Spleen (tissue), 11 donors: ENCODE data around the gene CAMK2B. TPM values are rescaled to one million over a fixed set of nuclear protein-coding genes. Genes with fewer than 3 reads are reported as not detected.
A peak's percentile ranks its signal among the peaks of the same experiment; 100 is the strongest.

Source experiments
- DNase-seq: peaks from one replicate; pipeline ENCODE4 v3.0.0-alpha.2; 2020
- H3K27ac ChIP-seq, 8 donors: fragments of 200-600 bp; sonication (generic) in 7 of 8; 1 replicate in 4 of 8; 2 replicates in 4 of 8; pipeline versions ENCODE4 v1.5.0 to v1.8.0; 2016 to 2021; ENCODE audit warnings: inconsistent platforms in 4 of 8, mild to moderate bottlenecking in 4 of 8, moderate library complexity in 1 of 8
- H3K27me3 ChIP-seq, 7 donors: fragments of 200-600 bp; sonication (generic) in 6 of 7; replicated peaks in 1 of 7; 1 replicate in 4 of 7; 2 replicates in 3 of 7; pipeline versions ENCODE4 v1.5.0 to v1.8.0; 2016 to 2021; ENCODE audit warnings: inconsistent platforms in 3 of 7, mild to moderate bottlenecking in 1 of 7
- H3K36me3 ChIP-seq, 6 donors: fragments of 200-600 bp; sonication (generic) in 5 of 6; 1 replicate in 4 of 6; 2 replicates in 2 of 6; pipeline versions ENCODE4 v1.5.0 to v1.8.0; 2016 to 2021; ENCODE audit warnings: inconsistent platforms in 2 of 6
- H3K4me1 ChIP-seq, 6 donors: fragments of 200-600 bp; sonication (generic) in 5 of 6; 1 replicate in 3 of 6; 2 replicates in 3 of 6; pipeline versions ENCODE4 v1.5.0 to v1.8.0; 2016 to 2021; ENCODE audit warnings: inconsistent platforms in 3 of 6
- H3K4me3 ChIP-seq, 8 donors: fragments of 200-600 bp; sonication (generic) in 7 of 8; 1 replicate in 4 of 8; 2 replicates in 4 of 8; pipeline versions ENCODE4 v1.5.0 to v1.8.0; 2016 to 2021; ENCODE audit warnings: inconsistent platforms in 4 of 8, mild to moderate bottlenecking in 4 of 8, moderate library complexity in 2 of 8
- H3K9me3 ChIP-seq, 8 donors: fragments of 200-600 bp; sonication (generic) in 7 of 8; 1 replicate in 4 of 8; 2 replicates in 4 of 8; pipeline versions ENCODE4 v1.5.0 to v1.8.0; 2016 to 2021; ENCODE audit warnings: inconsistent platforms in 4 of 8
- CTCF ChIP-seq, 11 experiments: fragments of 200-600 bp in 7 of 11; fragments of 450-650 bp in 4 of 11; sonication (generic) in 4 of 11; IDR thresholded peaks in 8 of 11; conservative IDR thresholded peaks in 3 of 11; 1 replicate in 7 of 11; 2 replicates in 4 of 11; pipeline versions ENCODE4 v1.4.0 to v1.8.0; 2016 to 2021; ENCODE audit warnings: antibody characterized with exemption in 11 of 11, inconsistent platforms in 4 of 11, mild to moderate bottlenecking in 1 of 11
- POLR2A ChIP-seq, 3 donors: fragments of 450-650 bp; IDR thresholded peaks; one replicate each; pipeline ENCODE4 v1.5.1; 2017; ENCODE audit warnings: antibody characterized with exemption in 3 of 3, mild to moderate bottlenecking in 1 of 3
- POLR2AphosphoS5 ChIP-seq, 3 donors: sonication (generic); formaldehyde crosslinking; IDR thresholded peaks; one replicate each; pipeline ENCODE4 v1.5.1; 2017; ENCODE audit warnings: antibody characterized with exemption in 3 of 3
- WGBS, 5 donors: extraction: QIAGEN DNeasy Blood & Tissue Kit in 3 of 5; methylation state at CpG; one replicate each; pipeline versions ENCODE4 v1.1.5 to v1.1.7; 2013 to 2018; 5-methylcytosine and 5-hydroxymethylcytosine counted together
- intact Hi-C: fragments of 100-400 bp; cut with DNase I; formaldehyde crosslinking; loops from one replicate; pipeline ENCODE4 v1.15.0; 2023; ENCODE audit warnings: low total_unique reads
- polyA plus RNA-seq, 3 donors: library from polyadenylated mRNA; stranded (reverse); fragments of 200-250 nt; gene quantifications; one replicate each; pipeline ENCODE4 v1.2.1, GENCODE V29; 2013
- total RNA-seq, 7 donors: library from RNA; depleted of rRNA in 3 of 7; stranded (reverse); fragments of >200 nt in 3 of 7; fragmentation: NEBNext Ultra II Directional in 4 of 7; extraction: Animal tissue kit (Norgen Biotek cat#: 25700) in 4 of 7; gene quantifications; one replicate each; pipeline versions ENCODE4 v1.1.0 to v1.2.1, GENCODE V29; 2016 to 2021
- donor health status: healthy with polysubstance abuse.
- donor health status: DM: no; HTN: no; CAD: no; lungs with moderate emphysema.
- donor health status: DM: no; HTN: no; CAD: no.
- donor health status: Bipolar disorder and iron deficiency.
- donor health status: healthy.
- donor health status: DM: no; HTN: no; CAD: no.
- donor health status: DM: yes; HTN: yes; CAD: no.

CAMK2B gene
- total and polyA plus RNA-seq, 10 donors = 0.20 to 2.9 (median 0.61) TPM; not detected in 2

- Histone ChIP-seq H3K4me3 (no peak overlapping the region), H3K27ac (no peak overlapping the region), H3K27me3 (no peaks in the 10 kb centered on the region), H3K4me1 (peaks cover 0 to 6% (median 0%) of the 10 kb centered on the region in 6 donors), H3K36me3 (peaks cover 13 to 88% (median 77%) of the 10 kb centered on the region in 6 donors), H3K9me3 (no peaks in the 10 kb centered on the region)
- TF ChIP-seq POLR2AphosphoS5 (IDR thresholded peaks at IDR 0.05) (peak in 1 of 3 donors; percentile 26), POLR2A (IDR thresholded peaks at IDR 0.05) (no peak)
- 92 to 96% (median 93%) methylated on average over 10 of the region's 10 CpGs for WGBS, 5 donors
- no peak for DNase-seq
- intact Hi-C loops = no loop called here
Measured at GRCh38 chr7:44211126-44211675, 114.2 kb downstream of the CAMK2B start.

GRCh38 chr7:44210107-44210506 is 115.3 kb downstream of the CAMK2B start:
- peaks cover 14 to 99% (median 88%) of the 10 kb centered on the region in 6 donors for H3K36me3 ChIP-seq
- no peak overlapping the region for H3K27ac ChIP-seq
- WGBS, 5 donors = 93 to 97% (median 96%) methylated on average over 5 of the region's 5 CpGs
- H3K27me3 ChIP-seq = no peaks in the 10 kb centered on the region
- intact Hi-C loops = no loop called here
- no peak overlapping the region for H3K4me3 ChIP-seq
- no peak for TF ChIP-seq POLR2AphosphoS5 (IDR thresholded peaks at IDR 0.05)
- no peak for TF ChIP-seq POLR2A (IDR thresholded peaks at IDR 0.05)
- TF ChIP-seq CTCF (IDR thresholded peaks at IDR 0.05 in 8 of 11, conservative IDR thresholded peaks at IDR 0.05 in 3 of 11) = no peak
- peaks cover 0 to 6% (median 0%) of the 10 kb centered on the region in 6 donors for H3K4me1 ChIP-seq
- no peaks in the 10 kb centered on the region for H3K9me3 ChIP-seq
- DNase-seq = no peak

DNA sequence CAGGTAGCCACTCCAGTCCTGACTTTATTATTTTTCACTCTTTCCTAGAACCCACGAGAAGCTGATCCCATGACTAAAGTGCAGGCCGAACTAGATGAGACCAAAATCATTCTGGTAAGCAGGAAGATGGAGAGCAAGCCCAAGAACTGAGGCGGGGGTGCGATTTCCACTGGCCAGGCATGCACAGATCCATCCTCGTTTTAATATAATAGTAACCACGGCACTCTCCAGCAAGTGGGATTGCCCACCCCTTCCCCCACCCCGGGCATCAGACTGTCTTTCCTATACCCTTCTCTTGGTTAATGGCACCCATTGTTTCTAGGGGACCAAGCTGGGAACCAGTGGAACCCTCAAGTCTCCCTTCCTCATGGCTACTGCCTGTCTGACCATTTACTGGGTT is 117.3 kb downstream of the CAMK2B start:
- no peaks in the 10 kb centered on the region for H3K27me3 ChIP-seq
- H3K9me3 ChIP-seq = no peaks in the 10 kb centered on the region
- H3K4me3 ChIP-seq = no peak overlapping the region
- H3K36me3 ChIP-seq = peaks cover 19 to 99% (median 90%) of the 10 kb centered on the region in 6 donors
- peaks cover 0 to 14% (median 10%) of the 10 kb centered on the region in 6 donors for H3K4me1 ChIP-seq
- TF ChIP-seq POLR2AphosphoS5 (IDR thresholded peaks at IDR 0.05) = no peak
- H3K27ac ChIP-seq = no peak overlapping the region
- DNase-seq = peak; percentile 30
- intact Hi-C loops = no loop called here
- WGBS, 5 donors = 95 to 99% (median 96%) methylated on average over 7 of the region's 7 CpGs

DNA sequence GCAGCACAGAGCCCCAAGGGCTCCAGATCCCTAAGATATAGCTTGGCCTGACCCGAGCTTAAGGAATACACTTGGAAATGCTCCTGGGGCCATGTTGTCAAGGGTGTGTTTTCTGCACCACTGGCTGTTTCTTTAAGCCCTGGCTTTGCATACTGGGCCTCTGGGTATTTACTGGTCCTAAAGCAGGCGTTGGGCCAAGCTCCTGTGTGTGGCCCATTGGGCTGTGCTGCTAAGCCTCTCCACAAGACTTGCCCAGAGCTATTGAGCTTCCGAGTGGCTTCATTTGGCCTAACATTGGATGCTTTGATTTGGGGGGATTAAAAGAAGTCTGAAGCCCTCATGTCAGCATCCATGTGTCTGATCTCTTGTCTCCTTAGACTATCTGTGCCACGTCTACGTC is 119.4 kb downstream of the CAMK2B start:
- Histone ChIP-seq H3K4me3 (no peak overlapping the region), H3K27ac (no peak overlapping the region), H3K36me3 (peaks cover 15 to 82% (median 69%) of the 10 kb centered on the region in 6 donors), H3K9me3 (no peaks in the 10 kb centered on the region), H3K4me1 (peaks cover 12 to 34% (median 28%) of the 10 kb centered on the region in 6 donors), H3K27me3 (no peaks in the 10 kb centered on the region)
- intact Hi-C loops = no loop called here
- no peak for TF ChIP-seq CTCF (IDR thresholded peaks at IDR 0.05 in 8 of 11, conservative IDR thresholded peaks at IDR 0.05 in 3 of 11)
- TF ChIP-seq POLR2A (IDR thresholded peaks at IDR 0.05) = no peak
- TF ChIP-seq POLR2AphosphoS5 (IDR thresholded peaks at IDR 0.05) = no peak
- WGBS, 5 donors = 93 to 100% (median 96%) methylated on average over 5 of the region's 5 CpGs
- no peak for DNase-seq

DNA sequence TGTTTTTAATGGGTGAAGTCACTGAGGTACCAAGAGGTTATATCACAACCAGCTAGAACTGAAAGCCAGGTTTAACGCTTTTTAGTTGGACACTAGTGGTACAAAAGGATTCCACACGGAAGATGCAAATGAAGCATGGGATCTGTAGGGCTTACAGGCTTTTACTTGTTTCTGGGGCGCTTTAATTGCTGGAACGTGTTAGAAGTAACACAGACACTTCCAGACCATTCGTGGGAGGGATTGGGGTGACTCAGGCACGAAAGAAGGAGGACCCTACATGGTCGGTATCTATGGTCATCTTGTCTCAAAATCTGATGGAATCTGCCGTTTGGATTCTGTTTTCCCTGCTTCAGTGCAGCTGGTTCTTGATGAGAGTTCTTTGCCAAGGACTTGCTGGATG is 123.6 kb downstream of the CAMK2B start:
- peaks cover 5 to 40% (median 28%) of the 10 kb centered on the region in 6 donors for H3K36me3 ChIP-seq
- DNase-seq = no peak
- H3K27ac ChIP-seq = no peak overlapping the region
- no peaks in the 10 kb centered on the region for H3K9me3 ChIP-seq
- intact Hi-C loops = loop anchor here (5.0 kb wide), 1 partner anchor 115 kb away; no protein-coding TSS in a partner anchor
- WGBS, 5 donors = 54 to 64% (median 56%) methylated on average over 8 of the region's 8 CpGs
- TF ChIP-seq CTCF (IDR thresholded peaks at IDR 0.05 in 8 of 11, conservative IDR thresholded peaks at IDR 0.05 in 3 of 11) (no peak), POLR2A (IDR thresholded peaks at IDR 0.05) (no peak), POLR2AphosphoS5 (IDR thresholded peaks at IDR 0.05) (no peak)
- peak overlapping the region; percentile 76 to 97 (median 86) for H3K4me3 ChIP-seq
- H3K27me3 ChIP-seq = peaks cover 0 to 7% (median 0%) of the 10 kb centered on the region in 7 donors
- peaks cover 12 to 34% (median 28%) of the 10 kb centered on the region in 6 donors for H3K4me1 ChIP-seq
